A549 (cell line): Measurements from ENCODE around the gene WDR45B.

ENCODE experiments used
- CTCF ChIP-seq: fragments of >200 bp; sonication (Bioruptor Twin); formaldehyde crosslinking; IDR thresholded peaks from 3 replicates; pipeline ENCODE4 v1.5.1; 2016
- POLR2A ChIP-seq: IDR thresholded peaks from 2 replicates; pipeline ENCODE4 v1.6.1; 2012; ENCODE audit warnings: mild to moderate bottlenecking, low read length

- TF ChIP-seq CTCF: no peak
- TF ChIP-seq POLR2A: no peak
Measured at GRCh38 chr17:82667668-82668000, 19.4 kb upstream of the WDR45B start.
